HG03521 (cell line): ENCODE measurements around the gene NPC1L1.

Source experiments
- ATAC-seq: cut with Tn5 transposase; IDR thresholded peaks from one replicate; pipeline ENCODE4 v1.9.1; 2021; ENCODE audit warnings: mild to moderate bottlenecking, moderate library complexity; ENCODE audit not compliant: unreplicated experiment

The NPC1L1 gene

DNA sequence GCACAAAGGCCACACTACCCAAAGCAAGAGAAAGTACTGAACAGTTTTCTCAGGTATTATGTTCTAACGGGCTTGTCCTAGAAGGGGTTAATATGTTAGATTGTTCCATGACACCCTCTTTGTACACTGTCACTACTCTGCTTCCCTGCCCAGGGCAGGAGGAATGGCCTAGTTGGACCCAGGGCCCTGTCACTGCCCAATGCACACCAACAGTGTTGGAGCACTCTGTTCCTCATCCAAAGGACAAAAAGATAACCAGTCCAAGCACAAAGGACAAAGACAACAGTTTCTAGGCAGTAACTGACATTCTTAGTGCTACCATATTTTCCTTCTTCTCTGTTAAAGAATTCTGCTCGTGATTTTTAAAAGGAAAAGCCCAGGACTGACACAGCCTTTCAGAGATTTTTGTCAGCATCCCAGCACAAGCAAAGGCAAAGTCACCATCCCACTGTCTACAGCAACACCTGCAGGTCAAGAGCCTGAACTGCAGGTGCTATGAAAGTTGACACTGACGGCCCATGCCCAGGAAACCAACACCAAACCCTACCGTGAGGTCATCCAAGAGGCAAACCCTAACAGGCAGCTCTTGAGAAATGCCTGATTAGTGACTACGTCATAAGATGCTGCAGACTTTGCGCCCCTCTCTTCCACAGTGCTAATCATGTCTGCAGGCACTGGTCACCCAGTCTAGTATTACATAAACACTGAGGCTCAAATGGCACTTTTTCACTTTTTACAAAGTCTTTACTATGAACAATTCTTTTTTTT is 63.9 kb downstream of the NPC1L1 start:
- no peak for ATAC-seq

DNA sequence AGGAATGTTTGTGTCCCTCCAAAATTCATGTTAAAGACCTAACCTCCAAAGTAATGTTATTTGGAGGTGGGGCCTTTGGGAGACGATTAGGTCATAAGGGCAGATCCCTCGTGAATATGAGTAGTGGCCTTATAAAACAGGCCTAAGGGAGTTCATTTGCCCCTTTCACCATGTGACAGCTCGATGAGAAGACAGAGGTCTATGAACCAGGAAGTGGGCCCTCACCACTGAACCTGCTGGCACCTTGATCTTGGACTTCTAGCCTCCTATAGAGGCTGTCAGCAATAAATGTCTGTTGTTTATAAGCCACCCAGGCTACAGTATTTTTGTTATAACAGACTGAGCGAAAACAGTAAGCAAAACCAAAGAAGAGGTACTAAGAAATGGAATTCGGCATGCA is 64.8 kb downstream of the NPC1L1 start:
- no peak for ATAC-seq

DNA sequence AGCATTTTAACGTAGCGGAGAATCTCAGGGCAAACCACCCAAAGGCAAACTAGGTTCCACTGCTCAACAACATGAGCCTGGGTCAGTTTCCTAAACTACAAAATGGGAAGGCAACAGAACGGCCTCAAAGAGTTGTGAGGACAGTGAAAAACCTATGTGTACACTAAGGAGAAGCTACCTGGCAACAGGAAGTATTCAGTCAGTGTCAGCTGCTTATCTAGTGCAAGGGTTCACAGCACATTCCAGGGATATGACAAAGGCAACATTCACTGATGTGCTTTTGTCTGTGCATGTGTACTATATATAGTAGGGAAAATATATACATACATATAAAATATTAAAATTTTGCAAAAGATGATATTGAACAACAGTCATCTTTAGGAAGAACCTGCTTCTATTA is 67.8 kb downstream of the NPC1L1 start:
- no peak for ATAC-seq

DNA sequence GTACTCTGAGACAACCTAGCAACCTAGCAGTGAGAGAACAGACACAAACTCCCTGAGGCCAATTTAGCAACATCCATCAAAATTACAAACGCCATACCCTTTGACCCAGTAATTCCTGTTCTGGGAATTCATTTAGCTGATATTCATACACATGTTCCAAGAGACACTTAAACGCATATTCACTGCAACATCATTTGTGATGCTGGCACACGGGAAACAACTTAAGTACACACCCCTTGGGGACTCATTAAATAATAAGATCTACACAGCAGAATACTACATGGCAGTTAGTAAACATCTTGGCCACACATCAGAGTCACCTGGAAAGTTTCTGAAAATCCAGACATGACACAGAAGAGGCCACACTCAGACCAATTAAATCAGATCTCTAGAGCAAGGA is 68.3 kb downstream of the NPC1L1 start:
- ATAC-seq, result no peak

DNA sequence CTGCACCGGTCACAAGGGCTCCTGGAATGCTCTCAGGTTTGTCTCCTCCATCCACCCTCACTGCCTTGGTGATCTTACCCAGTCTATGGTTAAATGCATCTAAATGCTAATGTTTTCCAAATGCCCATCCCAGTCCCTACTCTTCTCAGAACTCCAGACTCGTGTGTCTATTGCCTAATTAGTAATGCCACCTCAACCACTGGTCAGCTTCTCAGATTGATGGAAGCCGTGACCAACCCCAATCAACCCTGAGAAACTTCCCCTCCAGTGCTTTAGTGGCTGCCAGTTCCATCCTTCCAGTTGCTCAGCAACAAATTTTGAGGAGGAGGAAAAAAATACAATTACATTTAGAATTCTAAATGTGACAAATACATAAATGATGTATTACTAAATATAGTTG is 69.3 kb downstream of the NPC1L1 start:
- no peak for ATAC-seq

DNA sequence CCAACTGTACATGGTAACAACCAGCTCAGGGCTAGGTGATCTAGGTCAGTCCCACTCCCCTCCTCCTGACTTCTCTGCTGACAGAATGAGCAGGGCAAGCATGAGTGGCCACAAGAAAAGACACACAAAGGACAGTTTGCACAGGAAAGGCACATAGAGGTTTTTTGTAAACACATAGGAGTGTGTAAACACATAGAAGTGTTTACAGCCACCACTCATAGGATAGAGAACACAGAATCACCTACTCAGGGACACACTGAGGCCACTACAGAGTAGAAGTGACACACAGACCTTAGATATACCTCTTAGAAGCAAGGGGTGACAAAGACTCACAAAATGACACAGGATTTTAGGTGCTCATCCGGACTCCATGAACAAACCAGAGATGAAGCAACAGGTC is 69.7 kb downstream of the NPC1L1 start:
- ATAC-seq, result no peak

DNA sequence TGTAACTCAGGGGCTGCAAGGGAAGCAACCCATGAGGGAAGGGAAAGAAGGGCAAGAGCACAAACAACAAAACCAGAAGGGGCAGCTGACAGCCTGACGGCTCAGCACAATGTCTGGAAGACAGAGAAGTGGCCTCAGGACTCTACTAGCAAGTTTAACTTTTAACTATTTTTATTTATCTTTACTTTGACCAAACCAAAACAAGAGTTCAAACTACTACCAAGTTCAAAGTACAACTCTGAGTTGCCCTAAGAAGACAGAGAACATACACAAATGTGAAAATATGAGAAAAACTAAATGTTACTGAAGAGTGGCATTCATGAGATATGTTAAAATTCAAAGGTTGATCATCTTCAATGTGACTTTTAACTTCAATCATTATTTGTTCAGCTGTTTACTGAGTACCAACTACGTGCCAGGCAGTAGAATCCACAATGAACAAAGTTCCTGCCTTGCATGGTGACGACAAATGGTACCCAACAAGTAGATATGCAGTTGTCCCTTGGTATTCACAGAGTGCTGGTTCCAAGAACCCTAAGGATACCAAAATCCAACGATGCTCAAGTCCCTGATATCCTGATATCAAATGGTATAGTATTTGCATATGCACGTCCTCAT is 70.4 kb downstream of the NPC1L1 start:
- no peak for ATAC-seq

DNA sequence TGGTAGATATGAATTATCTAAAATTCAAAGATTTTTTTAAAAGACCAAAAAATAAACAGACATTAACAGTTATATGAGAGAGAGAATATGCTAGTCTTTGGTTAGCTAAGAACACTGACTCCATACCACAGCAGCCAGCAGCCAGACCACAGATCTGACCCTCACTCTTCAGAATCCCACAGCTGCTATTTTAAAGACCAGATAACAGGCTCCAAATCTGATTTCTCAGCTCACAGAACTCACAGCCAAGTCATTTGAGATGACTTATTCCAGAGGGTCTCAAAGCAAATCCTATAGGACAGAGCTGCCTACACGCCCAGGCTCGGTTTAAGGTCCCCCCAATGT is 71.0 kb downstream of the NPC1L1 start:
- no peak for ATAC-seq

DNA sequence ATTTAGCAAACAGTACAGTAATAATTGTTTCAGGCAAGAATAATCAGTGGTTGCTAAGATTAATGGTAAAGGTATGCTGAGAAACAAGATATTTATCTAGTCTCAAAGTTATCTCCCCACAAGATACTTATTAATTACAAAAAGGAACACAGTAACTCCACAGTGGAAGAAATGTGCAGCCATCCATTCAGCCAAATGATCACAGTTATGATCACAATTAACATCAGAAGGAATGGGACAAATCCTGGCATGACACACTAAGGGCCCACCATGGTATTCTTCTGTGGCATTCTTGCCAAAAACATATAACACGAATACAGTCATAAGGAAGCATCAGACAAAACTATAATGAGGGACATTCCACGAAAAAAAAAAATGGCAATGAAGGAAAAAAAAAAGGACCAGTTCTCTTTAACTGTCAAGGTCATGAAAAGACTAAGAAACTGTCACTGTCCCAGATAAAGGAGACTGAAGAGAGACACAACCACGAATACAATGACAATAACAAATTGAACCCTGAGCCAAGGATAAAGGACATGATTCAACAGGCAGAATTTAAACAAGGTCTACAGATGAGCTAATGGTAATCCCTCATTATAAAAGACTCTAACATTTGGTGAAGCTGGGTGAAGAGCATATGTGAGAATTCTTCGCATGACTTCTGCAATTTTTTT is 71.5 kb downstream of the NPC1L1 start:
- ATAC-seq, result no peak

DNA sequence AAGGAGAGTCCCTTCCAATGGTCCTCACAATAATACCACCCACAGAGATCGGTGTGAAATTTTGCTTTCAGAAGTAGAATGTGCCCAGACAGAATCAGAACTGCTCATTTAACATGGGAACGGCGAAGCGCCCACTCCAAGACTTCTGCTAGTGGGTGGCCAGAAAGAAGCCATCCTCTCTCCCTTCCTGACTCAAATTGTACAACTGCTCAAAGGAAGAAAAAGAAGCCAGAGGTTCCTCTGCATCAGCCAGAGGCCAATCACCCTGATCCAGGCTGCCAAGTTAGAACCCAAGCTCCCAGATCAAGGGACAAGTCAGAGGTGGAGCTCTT is 73.9 kb downstream of the NPC1L1 start:
- ATAC-seq, result no peak

DNA sequence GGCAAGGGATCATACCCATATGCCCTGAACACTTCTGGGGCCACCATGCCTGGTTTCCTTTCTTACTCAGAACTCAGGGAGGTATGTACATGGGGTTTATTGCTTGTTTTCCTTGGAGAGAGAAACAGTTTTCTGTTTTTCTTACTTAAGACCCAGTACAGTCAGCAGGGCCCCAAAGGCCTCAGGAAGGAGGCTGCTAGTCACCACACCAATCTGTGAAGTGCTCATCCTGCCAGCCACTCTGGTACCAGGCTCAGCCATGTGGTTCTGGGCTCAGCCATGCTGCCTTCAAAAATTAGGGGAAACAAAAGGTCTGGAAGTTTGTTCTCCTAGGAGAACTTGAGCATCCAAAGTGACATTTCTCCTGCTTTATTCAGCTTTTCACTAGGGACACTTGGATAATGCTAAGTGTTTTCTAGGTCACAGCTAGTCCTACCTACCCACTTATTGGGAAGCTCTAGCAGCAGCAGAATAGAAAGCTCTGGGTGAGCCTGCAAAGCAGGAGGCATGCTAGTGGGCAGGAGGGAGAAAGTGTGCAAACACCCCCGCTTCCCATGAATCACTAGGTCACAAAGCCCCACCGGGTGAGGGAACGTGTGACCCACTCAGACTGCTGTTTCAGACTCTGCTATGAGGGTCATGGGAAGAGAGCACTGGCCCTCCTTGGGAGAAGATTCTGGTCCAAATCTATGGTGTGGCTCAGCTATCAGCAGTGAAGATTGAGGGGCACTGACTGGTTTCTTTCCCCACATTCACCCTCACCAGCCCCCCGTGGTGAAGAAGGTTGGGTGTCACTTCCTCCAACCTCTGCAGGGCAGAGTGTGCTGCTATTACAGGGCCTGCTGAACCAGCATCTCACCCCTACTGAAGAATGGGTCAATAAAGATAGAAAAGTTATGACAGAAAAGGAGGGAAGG is 74.6 kb downstream of the NPC1L1 start:
- no peak for ATAC-seq

DNA sequence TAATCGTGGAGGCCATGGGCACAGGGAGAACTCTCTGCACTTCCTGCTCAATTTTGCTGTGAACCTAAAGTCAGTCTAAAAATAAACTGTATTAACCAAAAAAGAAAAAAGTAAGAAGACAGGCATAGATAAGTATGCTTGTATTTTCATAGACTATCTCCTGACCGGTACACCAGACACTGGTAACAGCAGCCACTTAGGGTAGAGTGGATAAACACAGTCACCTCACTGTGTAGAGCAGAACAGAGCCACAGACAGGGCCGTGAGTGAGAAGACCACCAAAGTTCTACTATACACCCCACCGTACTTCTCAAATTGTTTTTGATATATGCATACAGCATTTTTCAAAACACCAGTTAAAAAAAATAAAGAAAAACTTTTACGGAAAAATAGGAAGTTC is 75.6 kb downstream of the NPC1L1 start:
- no peak for ATAC-seq

DNA sequence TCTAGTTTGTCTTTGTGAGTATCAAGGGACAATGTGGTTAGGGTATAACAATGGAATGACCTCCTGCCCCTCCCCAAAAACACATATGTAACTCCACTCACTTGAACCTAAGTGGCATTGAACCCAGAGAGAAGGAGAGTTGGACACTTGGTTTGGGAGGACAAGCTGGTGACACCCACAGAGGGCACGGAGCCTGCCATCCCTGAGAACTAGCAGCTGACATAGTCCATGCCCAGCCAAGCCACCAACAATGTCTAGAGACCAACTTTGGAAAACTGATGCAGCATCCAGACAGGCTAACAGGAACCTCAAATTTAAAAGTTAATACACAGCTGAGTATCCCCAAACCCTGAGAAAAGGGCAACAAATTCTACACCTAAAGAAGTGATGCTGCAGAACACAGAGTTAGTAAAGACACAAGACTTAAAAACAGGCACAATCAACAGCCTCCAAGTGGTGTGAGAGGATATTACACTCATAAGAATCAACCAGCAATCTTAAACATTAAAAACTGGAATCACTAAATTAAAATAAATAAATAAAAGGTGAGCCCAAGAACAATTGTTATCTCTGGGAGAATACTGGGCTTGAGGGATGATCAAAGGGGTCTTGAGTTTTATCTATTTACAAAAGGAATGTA is 77.8 kb downstream of the NPC1L1 start:
- no peak for ATAC-seq
